Stomach (tissue), 4 donors: ENCODE measurements around the gene CPVL.

Source experiments
- CTCF ChIP-seq, 7 experiments: fragments of 450-650 bp in 4 of 7; fragments of 200-600 bp in 3 of 7; sonication (generic) in 3 of 7; IDR thresholded peaks; one replicate each; pipeline ENCODE4 v1.5.1; 2016 to 2019; ENCODE audit warnings: antibody characterized with exemption in 7 of 7, control low read depth in 2 of 7, mild to moderate bottlenecking in 1 of 7
- POLR2AphosphoS5 ChIP-seq, 3 donors: sonication (generic); formaldehyde crosslinking; IDR thresholded peaks; one replicate each; pipeline ENCODE4 v1.6.1; 2016; ENCODE audit warnings: antibody characterized with exemption in 3 of 3

- TF ChIP-seq CTCF (IDR thresholded peaks at IDR 0.05) = no peak
- no peak for TF ChIP-seq POLR2AphosphoS5 (IDR thresholded peaks at IDR 0.05)
Observed at GRCh38 chr7:29090836-29091601, 55.3 kb downstream of the CPVL start.
